GM20431 (cell line): Measurements from ENCODE around the gene ZNF324.

Experiments used
- in situ Hi-C: fragments of 300-500 bp; cut with MseI, MboI; formaldehyde crosslinking; loops from one replicate; pipeline ENCODE4 v1.15.0; 2020; ENCODE audit warnings: low sequenced_read_pairs; ENCODE audit not compliant: unreplicated experiment

The ZNF324 gene

DNA sequence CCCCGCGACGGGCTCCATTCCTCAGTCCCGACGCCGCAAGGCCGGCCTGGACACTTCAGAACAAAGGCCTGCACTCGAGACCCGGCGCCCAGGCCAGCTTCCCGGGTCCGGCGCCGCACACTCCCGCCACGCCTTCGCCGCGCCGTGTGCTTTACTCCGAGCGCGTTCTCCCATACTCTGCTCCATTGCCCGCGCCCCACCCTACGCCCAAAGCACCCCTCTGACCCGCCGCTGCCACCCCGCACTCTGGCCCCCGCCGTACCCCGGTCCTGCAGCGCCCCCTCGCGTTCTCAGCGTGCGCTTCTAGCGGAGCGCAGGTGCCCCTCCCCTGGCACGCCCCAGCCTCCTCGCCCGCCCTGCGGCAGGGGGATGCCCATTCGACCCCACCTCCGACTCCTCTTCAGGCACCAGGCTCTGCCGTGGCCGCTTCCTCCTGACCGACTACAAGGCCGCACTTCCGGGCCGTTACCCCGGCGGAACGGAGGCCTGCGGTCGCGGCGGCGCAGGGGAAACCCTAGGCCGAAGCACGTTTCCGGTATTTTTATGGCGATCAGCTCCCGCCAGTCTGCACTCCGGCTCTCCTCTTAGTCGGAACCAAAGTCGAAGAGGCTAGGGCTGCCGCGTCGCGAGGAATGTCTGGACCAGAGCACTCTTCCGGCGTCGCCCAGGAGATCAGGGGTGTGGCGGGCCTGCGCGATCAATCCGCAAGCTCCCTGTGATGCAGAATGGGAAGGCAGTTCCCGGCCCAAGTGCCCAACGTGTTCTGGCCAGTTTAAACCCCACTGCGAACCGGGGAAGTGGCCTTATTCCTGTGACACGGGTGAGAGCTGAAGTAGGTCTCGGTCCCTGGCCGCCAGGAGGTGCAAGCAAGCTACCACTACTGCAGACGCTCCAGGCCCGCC is 52.7 kb downstream of the ZNF324 start, which contains the start of gene ZBTB45:
ZBTB45 (minus strand) TSS at position 456 of the 902 bp plus-strand sequence. CDS start 2,137 bp downstream, outside the sequence.
- in situ Hi-C loops = no loop called here

DNA sequence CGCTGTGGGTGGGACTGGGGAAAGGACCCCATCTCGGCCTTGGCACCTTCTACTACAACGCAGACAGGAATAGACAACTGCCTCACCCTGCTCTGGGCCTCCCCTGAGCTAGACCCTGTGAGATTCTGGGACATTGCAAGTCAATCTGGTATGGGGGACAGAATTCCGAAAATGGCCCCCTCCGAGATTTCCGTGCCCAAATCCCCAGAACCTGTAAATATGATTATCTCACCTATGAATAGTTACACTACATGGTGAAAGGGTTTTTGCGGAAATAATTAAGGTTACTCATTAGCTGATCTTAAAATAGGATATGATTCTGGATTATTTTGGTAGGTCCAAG is 53.3 kb downstream of the ZNF324 start:
- in situ Hi-C loops = no loop called here

DNA sequence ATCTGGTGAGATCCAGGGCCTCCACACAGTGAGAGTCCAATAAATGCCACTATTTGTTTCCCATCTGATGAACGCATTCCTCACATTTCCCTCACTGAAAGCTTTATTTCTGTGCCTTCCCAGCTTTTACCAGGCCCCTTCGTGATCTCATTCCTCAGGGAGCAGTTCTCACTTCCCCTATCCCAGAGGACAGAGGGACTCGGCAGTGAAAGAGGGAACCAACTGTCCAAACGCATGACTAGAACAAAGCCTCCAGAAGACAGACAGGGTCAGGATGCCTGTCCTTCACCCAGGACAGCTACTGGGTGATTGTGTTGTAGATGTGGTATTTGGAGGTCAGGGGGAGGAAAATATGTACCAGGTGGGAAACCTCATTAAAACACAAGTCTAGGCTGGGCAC is 54.8 kb downstream of the ZNF324 start:
- in situ Hi-C loops = no loop called here

DNA sequence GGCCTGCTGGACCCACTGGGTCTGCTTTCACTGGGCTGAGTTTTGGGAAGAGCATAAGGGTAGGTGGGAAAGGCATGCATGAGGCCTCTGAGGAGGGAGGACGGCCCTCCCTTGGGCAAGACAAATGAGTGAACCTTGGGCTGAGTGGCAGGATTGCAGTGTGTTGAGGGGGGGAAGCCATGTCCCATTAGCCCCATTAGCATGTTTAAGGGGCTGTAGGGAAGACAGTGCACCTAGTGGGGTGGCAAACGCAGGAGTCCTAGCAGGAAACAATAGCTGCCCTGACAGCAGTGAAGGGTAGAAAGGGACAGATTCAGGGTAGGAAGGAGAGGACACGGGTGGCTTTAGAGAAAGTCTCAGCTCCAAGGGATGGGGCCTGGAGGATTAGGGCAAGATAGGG is 55.8 kb downstream of the ZNF324 start:
- in situ Hi-C loops = no loop called here
